OCI-LY3 (cell line): ENCODE data around the gene FCN2.

Experiments used
- EZH2phosphoT487 ChIP-seq: fragments of 200-600 bp; shearing (Covaris generic); IDR thresholded peaks from 2 replicates; pipeline ENCODE4 v1.6.1; 2018; ENCODE audit warnings: antibody characterized with exemption, mixed run types, low read depth
- TF ChIP-seq, protein P1 (sequence below): fragments of 200-600, 300-600 bp; sonication (generic); IDR thresholded peaks from 2 replicates; pipeline ENCODE4 v1.5.1; 2014; ENCODE audit warnings: antibody characterized with exemption, low read length, low read depth

DNA sequence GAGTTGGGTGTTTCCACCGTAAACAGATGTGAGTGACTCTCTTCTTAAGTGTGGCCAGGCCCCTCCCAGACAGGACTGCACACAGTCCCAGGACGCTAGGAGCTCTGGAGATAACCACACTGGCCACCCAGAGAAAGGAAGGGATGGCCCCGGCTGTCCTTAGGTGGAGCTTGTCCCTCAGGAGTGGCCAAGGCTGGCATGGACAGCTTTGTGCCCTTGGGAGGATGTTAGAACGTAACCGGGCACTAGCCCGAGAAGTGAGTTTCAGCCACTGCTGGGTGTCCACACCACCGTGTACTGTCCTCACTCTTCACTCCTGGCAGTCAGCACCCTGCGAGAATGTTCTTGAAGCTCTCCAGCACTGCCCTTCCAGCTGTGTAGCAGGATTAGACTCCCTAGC lies 35.8 kb upstream of the FCN2 start:
- TF ChIP-seq, protein P1, sequence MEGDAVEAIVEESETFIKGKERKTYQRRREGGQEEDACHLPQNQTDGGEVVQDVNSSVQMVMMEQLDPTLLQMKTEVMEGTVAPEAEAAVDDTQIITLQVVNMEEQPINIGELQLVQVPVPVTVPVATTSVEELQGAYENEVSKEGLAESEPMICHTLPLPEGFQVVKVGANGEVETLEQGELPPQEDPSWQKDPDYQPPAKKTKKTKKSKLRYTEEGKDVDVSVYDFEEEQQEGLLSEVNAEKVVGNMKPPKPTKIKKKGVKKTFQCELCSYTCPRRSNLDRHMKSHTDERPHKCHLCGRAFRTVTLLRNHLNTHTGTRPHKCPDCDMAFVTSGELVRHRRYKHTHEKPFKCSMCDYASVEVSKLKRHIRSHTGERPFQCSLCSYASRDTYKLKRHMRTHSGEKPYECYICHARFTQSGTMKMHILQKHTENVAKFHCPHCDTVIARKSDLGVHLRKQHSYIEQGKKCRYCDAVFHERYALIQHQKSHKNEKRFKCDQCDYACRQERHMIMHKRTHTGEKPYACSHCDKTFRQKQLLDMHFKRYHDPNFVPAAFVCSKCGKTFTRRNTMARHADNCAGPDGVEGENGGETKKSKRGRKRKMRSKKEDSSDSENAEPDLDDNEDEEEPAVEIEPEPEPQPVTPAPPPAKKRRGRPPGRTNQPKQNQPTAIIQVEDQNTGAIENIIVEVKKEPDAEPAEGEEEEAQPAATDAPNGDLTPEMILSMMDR, result no peak
- no peak for TF ChIP-seq EZH2phosphoT487
